Fibroblast of skin of abdomen (primary cell): ENCODE measurements around the gene SHOX.
"Not testable (repeated sequence)": the region's sequence is repeated elsewhere in the genome, so short reads cannot be mapped to it uniquely, and the experiment has no call there.

Experiments
- DNase-seq: peaks from one replicate; pipeline ENCODE4 v3.0.0-alpha.2; 2013

The SHOX gene

DNA sequence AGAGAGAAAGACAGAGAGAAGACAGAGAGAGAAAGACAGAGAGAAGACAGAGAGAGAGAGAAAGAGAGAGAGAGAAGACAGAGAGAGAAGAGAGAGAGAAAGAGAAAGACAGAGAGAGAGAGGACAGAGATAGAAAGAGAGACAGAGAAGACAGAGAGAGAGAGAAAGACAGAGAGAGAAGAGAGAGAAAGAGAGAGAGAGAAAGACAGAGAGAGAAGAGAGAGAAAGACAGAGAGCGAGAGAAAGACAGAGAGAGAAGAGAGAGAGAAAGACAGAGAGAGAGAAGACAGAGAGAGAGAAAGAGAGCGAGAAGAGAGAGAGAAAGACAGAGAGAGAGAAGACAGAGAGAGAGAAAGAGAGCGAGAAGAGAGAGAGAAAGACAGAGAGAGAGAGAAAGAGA, 7.8 kb upstream of the SHOX start:
- not testable (repeated sequence) for DNase-seq

GRCh38 chrX:623268-623598, 7.4 kb upstream of the SHOX start:
- no peak for DNase-seq

- no peak for DNase-seq
Measured at GRCh38 chrX:623599-624315, 6.8 kb upstream of the SHOX start.

DNA sequence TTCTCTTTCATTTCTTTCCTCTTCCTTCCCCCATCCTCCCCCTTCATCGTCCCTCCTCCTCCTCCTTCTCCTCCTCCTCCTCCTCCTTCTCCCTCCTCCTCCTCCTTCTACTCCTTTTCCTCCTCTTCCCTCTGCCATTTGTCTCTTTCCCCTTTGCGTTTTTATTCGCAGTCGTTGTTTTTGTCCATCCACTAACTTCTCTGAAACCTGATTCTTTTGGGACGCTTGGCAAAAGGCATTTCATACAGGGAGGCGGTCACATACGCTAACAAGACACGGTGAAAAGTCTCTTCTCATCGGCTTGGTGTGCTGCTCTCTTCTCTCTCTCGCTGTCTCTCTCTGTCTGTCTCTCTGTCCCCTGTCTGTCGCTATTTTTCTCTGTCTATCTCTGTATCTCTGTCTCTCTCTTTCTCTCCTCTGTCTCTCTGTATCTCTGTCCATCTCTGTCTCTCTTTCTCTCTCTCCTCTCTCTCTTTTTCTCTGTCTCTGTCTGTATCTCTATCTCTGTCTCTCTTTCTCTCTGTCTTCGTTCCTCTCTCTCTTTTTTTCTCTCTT, 5.4 kb upstream of the SHOX start:
- no peak for DNase-seq

DNA sequence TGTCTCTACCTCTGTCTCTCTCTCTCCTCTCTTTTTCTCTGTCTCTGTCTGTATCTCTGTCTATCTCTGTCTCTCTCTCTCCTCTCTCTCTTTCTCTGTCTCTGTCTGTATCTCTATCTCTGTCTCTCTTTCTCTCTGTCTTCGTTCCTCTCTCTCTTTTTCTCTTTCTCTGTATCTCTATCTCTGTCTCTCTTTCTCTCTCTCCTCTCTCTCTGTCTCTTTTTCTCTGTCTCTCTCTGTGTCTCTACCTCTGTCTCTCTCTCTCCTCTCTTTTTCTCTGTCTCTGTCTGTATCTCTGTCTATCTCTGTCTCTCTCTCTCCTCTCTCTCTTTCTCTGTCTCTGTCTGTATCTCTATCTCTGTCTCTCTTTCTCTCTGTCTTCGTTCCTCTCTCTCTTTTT, 4.5 kb upstream of the SHOX start:
- not testable (repeated sequence) for DNase-seq

GRCh38 chrX:626745-627509, 3.7 kb upstream of the SHOX start:
- no peak for DNase-seq

- DNase-seq: no peak
Measured at GRCh38 chrX:627510-627981, 3.0 kb upstream of the SHOX start.

DNA sequence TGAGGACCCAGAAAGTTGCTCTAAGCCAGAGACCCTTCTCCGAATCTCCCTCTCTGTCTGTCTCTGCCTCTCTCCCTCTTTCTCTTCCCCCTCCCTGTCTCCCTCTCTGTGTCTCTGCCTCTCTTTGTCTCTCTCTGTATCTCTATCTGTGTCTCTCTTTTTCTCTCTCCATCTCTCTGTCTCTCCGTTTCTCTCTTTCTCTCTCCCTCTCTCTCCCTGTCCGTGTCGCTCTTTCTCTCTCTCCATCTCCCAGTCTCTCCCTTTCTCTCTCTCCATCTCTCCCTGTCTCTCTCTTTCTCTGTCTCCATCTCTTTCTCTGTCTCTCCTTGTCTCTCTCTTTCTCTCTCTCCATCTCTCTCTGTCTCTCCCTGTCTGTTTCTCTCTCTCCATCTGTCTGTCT, 2.6 kb upstream of the SHOX start:
- no peak for DNase-seq

DNA sequence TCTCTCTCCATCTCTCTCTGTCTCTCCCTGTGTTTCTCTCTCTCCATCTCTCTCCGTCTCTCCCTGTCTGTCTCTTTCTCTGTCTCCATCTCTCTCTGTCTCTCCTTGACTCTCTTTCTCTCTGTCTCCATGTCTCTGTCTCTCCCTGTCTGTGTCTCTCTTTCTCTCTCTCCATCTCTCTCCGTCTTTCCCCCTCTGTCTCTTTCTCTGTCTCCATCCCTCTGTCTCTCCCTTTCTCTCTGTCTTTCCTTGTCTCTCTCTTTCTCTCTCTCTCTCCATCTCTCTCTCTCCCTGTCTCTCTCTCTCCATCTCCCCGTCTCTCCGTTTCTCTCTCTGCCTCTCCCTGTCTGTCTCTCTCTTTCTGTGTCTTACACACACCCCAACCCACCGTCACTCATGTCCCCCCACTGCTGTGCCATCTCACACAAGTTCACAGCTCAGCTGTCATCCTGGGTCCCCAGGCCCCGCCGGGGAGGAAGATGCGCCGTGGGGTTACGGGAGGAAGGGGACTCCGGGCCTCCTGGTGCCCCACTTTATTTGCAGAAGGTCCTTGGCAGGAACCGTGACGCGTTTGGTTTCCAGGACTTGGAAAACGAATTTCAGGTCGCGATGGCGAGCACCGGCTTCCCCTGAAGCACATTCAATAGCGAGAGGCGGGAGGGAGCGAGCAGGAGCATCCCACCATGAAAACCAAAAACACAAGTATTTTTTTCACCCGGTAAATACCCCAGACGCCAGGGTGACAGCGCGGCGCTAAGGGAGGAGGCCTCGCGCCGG, 1.2 kb upstream of the SHOX start:
- DNase-seq: no peak

GRCh38 chrX:630007-630611, 482 bp upstream of the SHOX start:
- DNase-seq: no peak

GRCh38 chrX:631802-632365, 1.3 kb downstream of the SHOX start:
- no peak for DNase-seq

DNA sequence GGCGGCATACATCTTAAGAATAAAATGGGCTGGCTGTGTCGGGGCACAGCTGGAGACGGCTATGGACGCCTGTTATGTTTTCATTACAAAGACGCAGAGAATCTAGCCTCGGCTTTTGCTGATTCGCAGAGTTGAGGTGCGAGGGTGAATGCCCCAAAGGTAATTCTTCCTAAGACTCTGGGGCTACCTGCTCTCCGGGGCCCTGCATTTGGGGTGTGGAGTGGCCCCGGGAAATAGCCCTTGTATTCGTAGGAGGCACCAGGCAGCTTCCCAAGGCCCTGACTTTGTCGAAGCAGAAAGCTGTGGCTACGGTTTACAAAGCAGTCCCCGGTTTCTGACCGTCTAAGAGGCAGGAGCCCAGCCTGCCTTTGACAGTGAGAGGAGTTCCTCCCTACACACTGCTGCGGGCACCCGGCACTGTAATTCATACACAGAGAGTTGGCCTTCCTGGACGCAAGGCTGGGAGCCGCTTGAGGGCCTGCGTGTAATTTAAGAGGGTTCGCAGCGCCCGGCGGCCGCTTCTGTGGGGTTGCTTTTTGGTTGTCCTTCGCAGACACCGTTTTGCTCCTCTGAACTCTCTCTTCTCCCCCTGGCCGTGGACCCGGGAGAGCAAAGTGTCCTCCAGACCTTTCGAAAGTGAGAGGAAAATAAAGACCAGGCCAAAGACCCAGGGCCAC, 1.9 kb downstream of the SHOX start:
- no peak for DNase-seq

GRCh38 chrX:633043-633984, 2.7 kb downstream of the SHOX start:
- DNase-seq: no peak

- DNase-seq: no peak
Measured at GRCh38 chrX:633985-634958, 3.7 kb downstream of the SHOX start.

DNA sequence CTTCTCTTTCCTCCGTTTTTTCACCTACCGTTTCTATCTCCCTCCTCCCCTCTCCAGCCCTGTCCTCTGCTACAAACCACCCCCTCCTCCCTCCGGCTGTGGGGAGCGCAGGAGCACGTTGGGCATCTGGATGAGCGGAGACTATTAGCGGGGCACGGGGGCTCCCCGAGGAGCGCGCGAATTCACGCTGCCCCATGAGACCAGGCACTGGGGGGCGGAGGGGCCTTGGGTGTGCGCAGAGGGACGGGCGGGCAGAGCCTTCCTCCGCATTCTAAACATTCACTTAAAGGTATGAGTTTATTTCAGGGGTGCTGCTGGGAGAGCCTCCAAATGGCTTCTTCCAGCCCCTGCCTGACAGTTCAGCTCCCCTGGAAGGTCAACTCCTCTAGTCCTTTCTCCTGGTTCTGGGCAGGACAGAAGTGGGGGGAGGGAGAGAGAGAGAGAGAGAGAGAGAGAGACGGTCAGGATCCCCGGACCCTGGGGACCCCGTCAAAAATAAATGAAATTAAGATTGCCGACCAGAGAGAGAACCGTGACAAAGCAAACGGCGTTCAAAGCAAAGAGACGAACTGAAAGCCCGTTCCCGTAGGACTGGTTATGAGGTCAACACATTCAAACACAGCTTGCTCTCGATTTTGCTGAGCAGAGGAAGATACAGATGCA, 5.0 kb downstream of the SHOX start:
- DNase-seq: no peak

GRCh38 chrX:636981-637659, 6.5 kb downstream of the SHOX start:
- DNase-seq: no peak

DNA sequence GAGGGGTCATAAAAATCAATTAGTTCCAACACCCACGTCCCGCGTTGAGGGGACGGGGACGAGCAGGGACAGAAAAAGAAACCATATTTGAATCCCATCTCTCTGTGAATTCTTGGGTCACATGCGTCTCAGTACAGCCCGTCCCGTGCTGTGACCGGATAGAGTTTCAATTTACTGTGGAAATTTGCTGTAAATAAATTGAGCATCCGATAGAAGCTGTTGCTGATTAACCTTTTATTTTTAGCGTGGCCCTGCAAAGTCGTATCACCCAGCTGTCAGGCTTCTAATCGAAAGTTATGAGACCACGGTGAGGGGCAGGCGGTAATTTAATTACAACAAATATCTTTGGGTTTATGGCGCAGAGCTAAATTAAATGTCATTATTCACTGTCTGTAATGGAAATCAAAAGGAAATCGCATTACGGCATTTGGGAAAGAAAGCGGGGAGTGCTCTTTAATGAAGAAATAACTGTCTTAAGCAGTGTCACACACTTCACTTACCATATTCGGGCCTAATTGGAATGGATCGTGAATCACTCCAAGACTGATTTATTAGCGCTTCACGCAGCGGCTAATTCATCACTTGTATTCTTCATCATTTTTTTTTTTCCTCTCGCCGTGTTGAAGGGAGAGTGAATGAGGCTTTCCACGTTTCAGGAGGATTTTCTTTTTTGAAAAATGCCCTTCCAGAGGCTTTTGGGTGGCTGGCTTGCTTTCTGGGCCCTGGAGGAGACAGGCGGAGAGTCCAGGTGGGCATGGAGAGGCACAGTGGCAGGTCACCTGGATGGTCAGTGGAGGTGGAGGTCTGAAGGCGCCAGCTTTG, 7.3 kb downstream of the SHOX start:
- no peak for DNase-seq
